Fibroblast of villous mesenchyme (primary cell): ENCODE results near the gene VAMP8. TPM values are rescaled to one million over a fixed set of nuclear protein-coding genes. Genes with fewer than 3 reads are reported as not detected.
"Not testable (repeated sequence)": the region's sequence is repeated elsewhere in the genome, so short reads cannot be mapped to it uniquely, and the experiment has no call there.

Experiments
- DNase-seq: peaks from one replicate; pipeline ENCODE4 v3.0.0-alpha.2; 2010; ENCODE audit warnings: low read depth
- H3K4me3 ChIP-seq: 2 replicates; pipeline ENCODE4 v1.5.1; 2011; ENCODE audit warnings: low read depth, mild to moderate bottlenecking, low read length
- total RNA-seq: library from RNA; depleted of rRNA; stranded (reverse); fragments of >200 nt; gene quantifications from 2 replicates; pipeline ENCODE4 v1.2.3, GENCODE V29; 2012
- TF ChIP-seq, protein P1 (sequence below): IDR thresholded peaks from 2 replicates; pipeline ENCODE4 v1.5.1; 2012; ENCODE audit warnings: low read depth, mild to moderate bottlenecking, low read length; ENCODE audit not compliant: insufficient read depth

Gene VAMP8
- total RNA-seq, 1 donor = 2.2 TPM

DNA sequence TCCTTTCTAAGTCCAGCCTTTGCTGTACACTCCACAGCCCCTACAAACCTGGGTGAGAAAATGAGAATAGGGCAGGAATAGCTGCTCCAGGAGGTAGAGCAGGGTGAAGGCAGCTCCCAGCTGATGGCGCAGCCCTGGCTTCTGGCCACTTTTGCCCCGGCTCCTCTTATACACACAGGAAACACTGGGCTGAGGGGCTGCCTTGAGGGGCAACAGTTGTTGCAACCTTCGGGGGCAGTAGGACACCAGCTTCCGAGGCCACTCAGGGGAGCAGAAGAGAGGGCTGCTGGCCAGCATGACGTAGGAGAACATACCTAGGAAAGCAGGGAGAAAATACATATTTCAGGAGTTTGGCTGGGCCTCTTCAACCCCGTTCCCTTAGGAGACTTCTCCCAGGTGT is 24.2 kb upstream of the VAMP8 start:
- no peak overlapping the region for H3K4me3 ChIP-seq
- TF ChIP-seq, protein P1, sequence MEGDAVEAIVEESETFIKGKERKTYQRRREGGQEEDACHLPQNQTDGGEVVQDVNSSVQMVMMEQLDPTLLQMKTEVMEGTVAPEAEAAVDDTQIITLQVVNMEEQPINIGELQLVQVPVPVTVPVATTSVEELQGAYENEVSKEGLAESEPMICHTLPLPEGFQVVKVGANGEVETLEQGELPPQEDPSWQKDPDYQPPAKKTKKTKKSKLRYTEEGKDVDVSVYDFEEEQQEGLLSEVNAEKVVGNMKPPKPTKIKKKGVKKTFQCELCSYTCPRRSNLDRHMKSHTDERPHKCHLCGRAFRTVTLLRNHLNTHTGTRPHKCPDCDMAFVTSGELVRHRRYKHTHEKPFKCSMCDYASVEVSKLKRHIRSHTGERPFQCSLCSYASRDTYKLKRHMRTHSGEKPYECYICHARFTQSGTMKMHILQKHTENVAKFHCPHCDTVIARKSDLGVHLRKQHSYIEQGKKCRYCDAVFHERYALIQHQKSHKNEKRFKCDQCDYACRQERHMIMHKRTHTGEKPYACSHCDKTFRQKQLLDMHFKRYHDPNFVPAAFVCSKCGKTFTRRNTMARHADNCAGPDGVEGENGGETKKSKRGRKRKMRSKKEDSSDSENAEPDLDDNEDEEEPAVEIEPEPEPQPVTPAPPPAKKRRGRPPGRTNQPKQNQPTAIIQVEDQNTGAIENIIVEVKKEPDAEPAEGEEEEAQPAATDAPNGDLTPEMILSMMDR = no peak
- DNase-seq = no peak

DNA sequence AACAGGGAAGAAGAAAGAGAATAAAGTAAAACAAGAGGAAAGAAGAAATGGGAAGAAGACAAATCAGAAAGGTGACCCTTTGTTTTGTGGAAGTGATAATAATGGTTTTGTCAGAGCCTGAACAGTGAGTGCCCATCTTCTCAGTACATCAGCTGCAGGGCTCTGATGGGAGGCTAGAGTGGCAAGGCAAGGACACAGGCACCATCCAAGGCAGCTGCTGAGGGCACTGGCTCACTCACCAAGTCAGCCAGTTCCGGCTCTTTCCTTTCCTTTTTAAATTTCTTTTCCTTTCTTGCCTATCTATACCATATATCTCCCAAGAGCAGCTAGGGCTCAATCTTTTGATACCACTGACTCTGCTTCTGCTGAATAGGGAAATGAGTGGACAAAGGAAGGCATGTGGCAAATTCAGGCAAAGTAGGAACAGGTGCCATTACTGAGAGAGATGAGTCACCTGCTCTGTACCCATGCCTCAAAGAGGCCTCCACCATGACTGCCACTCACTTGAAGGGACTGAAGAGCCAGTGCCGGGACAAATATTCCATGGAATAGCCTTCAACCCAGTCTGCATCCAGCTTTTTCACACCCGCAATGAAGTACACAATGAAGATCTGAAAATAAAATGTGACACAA is 22.3 kb upstream of the VAMP8 start:
- DNase-seq = no peak
- no peak overlapping the region for H3K4me3 ChIP-seq
- TF ChIP-seq, protein P1 = no peak

- H3K4me3 ChIP-seq = no peak overlapping the region
- TF ChIP-seq, protein P1 = no peak
- no peak for DNase-seq
These were observed 20.3 kb upstream of the VAMP8 start for GRCh38 chr2:85557130-85557529.

DNA sequence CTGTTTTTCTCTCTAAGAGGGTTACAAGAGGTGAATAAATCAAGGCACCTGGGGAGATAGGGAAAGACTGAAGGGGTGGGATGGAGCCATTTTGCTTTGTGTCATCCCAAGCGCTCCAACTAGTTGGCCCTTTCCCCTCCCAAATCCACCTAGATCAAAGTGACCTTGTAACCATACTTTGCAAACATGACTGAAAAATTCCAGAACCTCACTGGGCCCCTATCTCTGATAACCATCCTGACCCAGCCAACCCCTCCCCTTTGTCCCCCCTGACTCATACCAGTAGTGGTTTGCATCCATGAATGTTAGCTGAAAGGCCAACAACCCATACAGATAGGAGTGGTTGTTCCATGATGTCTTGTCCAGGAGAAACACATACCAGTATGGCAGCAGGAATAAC is 19.2 kb upstream of the VAMP8 start:
- DNase-seq = no peak
- TF ChIP-seq, protein P1 = no peak
- no peak overlapping the region for H3K4me3 ChIP-seq

DNA sequence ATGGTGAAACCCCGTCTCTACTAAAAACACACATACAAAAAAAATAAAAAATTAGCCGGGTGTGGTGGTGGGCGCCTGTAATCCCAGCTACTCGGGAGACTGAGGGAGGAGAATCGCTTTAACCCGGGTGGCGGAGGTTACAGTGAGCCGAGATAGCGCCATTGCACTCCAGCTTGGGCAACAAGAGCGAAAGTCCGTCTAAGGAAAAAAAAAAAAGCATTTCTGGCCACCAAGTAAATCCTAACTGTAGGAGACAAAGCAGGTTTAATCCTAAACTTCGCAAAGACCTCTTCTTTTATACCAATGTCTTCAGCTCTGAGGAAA is 17.0 kb upstream of the VAMP8 start:
- not testable (repeated sequence) for DNase-seq
- peak overlapping the region; percentile 72 for H3K4me3 ChIP-seq

- DNase-seq = peak; percentile 24
These were observed 16.5 kb upstream of the VAMP8 start for GRCh38 chr2:85560812-85561279.

DNA sequence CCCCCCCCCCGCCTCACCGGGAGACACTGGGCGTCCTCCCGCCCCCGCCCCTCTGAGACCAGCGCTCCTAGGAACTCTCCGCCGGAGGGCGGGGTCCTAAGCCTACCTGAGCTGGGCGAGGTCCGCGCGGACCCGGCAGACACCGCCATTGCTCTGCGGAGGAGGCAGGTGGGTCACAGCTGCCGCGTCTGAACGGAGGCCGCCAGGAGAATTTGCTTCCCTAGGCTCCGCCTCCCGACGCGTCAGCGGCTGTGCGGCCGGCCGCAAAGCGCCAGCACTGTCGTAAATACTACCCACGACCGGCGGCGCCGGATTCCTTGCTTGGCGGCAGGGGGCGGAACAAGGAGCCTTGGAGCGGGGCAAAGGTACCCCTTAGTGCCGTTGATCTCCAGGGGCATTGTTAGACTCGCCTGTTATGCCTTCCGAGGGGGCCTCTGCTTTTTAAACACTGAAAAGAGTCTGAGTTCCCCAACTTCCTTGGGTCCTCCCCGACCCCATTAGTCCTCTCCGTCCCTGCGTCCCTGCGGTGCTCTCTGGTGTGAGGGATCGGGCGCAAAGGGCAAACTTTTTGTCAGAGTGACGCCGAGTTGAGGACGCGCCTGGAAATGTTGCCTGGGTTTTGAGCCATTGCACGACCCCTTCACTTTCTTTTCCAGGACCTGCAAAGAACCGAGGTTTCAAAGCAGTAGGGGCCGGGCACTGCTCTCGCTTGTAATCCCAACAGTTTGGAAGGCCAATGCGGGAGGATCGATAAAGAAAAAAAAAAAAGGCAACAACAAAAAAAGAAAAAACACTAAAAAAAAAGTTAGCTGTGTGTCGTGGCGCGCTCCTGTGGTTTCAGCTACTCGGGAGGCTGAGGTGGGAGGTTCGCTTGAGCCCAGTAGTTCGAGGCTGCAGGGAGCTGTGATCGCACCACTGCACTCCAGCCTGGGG is 15.8 kb upstream of the VAMP8 start, which contains the start of gene GGCX:
GGCX (minus strand) TSS at position 214 of the 933 bp plus-strand sequence; CDS start at position 149, 65 bp downstream.
- peak within 1 kb of the TSS; percentile 72 for H3K4me3 ChIP-seq
- TF ChIP-seq, protein P1 = peak; percentile 30
- DNase-seq = peak; percentile 96

More at GRCh38 chr2:85560812-85561279, 16.5 kb upstream of the VAMP8 start:
- TF ChIP-seq, protein P1 = no peak
- peak overlapping the region; percentile 72 for H3K4me3 ChIP-seq
